ENCODE results near the gene TNFRSF8. TPM values are rescaled to one million over a fixed set of nuclear protein-coding genes. Genes with fewer than 3 reads are reported as not detected.

The TNFRSF8 gene
- total and polyA plus RNA-seq, 2 of the 4 experiments (the other 2 are of a cell fraction): under 0.01 to 0.31 TPM

- Histone ChIP-seq H4K8ac (ENCODE audit: low read depth in 2 of 2, low read length in 2 of 2) (no peak overlapping the region), H2AK5ac (ENCODE audit: low read depth, low read length) (no peak overlapping the region), H2BK20ac (ENCODE audit: low read depth, low read length) (no peak overlapping the region), H3K79me1 (ENCODE audit: low read depth in 1 of 2, low read length in 2 of 2) (no peaks in the 10 kb centered on the region), H3K9me3 (ENCODE audit: control insufficient read depth, insufficient read depth, low read length) (no peaks in the 10 kb centered on the region), H3K4me3 (ENCODE audit: insufficient read depth, low read depth, low read length) (no peak overlapping the region), H3K27me3 (ENCODE audit: control insufficient read depth, insufficient read depth, low read length) (peaks cover 13% of the 10 kb centered on the region; the same call in 1 of the 2 replicates), H2AFZ (replicated peaks; ENCODE audit: low read length, poor library complexity) (no peak overlapping the region), H3K18ac (ENCODE audit: low read depth, low read length) (no peak overlapping the region), H3K4me2 (ENCODE audit: low read depth, low read length) (no peak overlapping the region), H4K20me1 (ENCODE audit: insufficient read depth, low read length) (no peaks in the 10 kb centered on the region), H3K36me3 (ENCODE audit: control insufficient read depth, insufficient read depth, low read length) (peaks cover 6% of the 10 kb centered on the region; the same call in 1 of the 2 replicates), H3K56ac (ENCODE audit: extremely low read depth, insufficient read depth, low read length) (no peak overlapping the region), H2BK120ac (ENCODE audit: low read depth, low read length) (no peak overlapping the region), H3K14ac (replicated peaks; ENCODE audit: low read depth, low read length) (no peak overlapping the region), H4K5ac (ENCODE audit: low read depth, low read length) (no peak overlapping the region), H3K23ac (ENCODE audit: low read depth, low read length) (no peak overlapping the region), H3K4ac (ENCODE audit: low read depth, low read length) (no peak overlapping the region), H2AK9ac (replicated peaks; ENCODE audit: low read depth, low read length, poor library complexity) (no peak overlapping the region), H3K4me1 (ENCODE audit: control insufficient read depth, insufficient read depth, low read length) (peaks cover 1% of the 10 kb centered on the region; the same call in 1 of the 2 replicates), H3K27ac (ENCODE audit: insufficient read depth, low read length) (no peak overlapping the region), H4K91ac (ENCODE audit: insufficient read depth, low read depth, low read length) (no peak overlapping the region), H3K9me1 (ENCODE audit: insufficient read depth, low read length) (no peaks in the 10 kb centered on the region), H2BK15ac (ENCODE audit: low read depth, low read length) (no peak overlapping the region), H3K9ac (ENCODE audit: low read depth, low read length) (no peak overlapping the region), H2BK5ac (ENCODE audit: low read depth, low read length, poor library complexity, severe bottlenecking) (no peak overlapping the region)
- ChIA-PET POLR2A (ENCODE audit: unreplicated experiment) (no interaction called here), CTCF (no interaction called here)
- dilution Hi-C loops (cut with HindIII; ENCODE audit: low sequenced_read_pairs, unreplicated experiment) (no loop called here), in situ Hi-C loops (cut with MboI; ENCODE audit: low sequenced_read_pairs) (no loop called here), intact Hi-C loops (cut with micrococcal nuclease) (no loop called here)
- no TSS peak for BruUV-seq (replicated peaks)
- WGBS, 2 experiments (ENCODE audit: extremely low coverage in 2 of 2, insufficient read length in 1 of 2): 67% methylated on average over 1 of the region's 4 CpGs; no CpG with 5 or more reads in 1 of the 2 experiments
- no peak for TF ChIP-seq USF2 (IDR thresholded peaks at IDR 0.05; ENCODE audit: low read depth, low read length)
- no peak for TF ChIP-seq MXI1 (IDR thresholded peaks at IDR 0.05; ENCODE audit: borderline replicate concordance, low read depth, low read length)
- ATAC-seq (ENCODE audit: low read depth) (no peak), DNase-seq (no peak)
These were observed 27.8 kb upstream of the TNFRSF8 start for GRCh38 chr1:12035312-12035711.

Measured in IMR-90 (cell line).